Islet precursor cell (in vitro differentiated cells): ENCODE results near the gene RAB3IL1.

Experiments
- DNase-seq: peaks from one replicate; pipeline ENCODE4 v3.0.0-alpha.2; 2018

The RAB3IL1 gene

GRCh38 chr11:61951484-61952135 lies 34.2 kb upstream of the RAB3IL1 start:
- DNase-seq: no peak

- DNase-seq: no peak
These were observed 32.7 kb upstream of the RAB3IL1 start, which contains the start of gene BEST1 for GRCh38 chr11:61950035-61950547. Gene BEST1 (plus strand): TSS chr11:61950351. CDS start chr11:61951807, 1,456 bp downstream.

GRCh38 chr11:61949169-61950034 lies 32.0 kb upstream of the RAB3IL1 start:
- peak; percentile 84 for DNase-seq

- DNase-seq: no peak
These were observed 31.1 kb upstream of the RAB3IL1 start for GRCh38 chr11:61948505-61948904.

GRCh38 chr11:61947486-61948210 lies 30.3 kb upstream of the RAB3IL1 start:
- DNase-seq: peak; percentile 90

- DNase-seq: no peak
These were observed 29.5 kb upstream of the RAB3IL1 start for GRCh38 chr11:61946894-61947293.

GRCh38 chr11:61945191-61945590 lies 27.8 kb upstream of the RAB3IL1 start:
- no peak for DNase-seq

GRCh38 chr11:61940466-61940865 lies 23.1 kb upstream of the RAB3IL1 start:
- DNase-seq: no peak

- DNase-seq: no peak
These were observed 18.5 kb upstream of the RAB3IL1 start for GRCh38 chr11:61935861-61936260.

- DNase-seq: no peak
These were observed 13.6 kb upstream of the RAB3IL1 start for GRCh38 chr11:61930933-61931332.

GRCh38 chr11:61928606-61929005 lies 11.2 kb upstream of the RAB3IL1 start:
- no peak for DNase-seq

- no peak for DNase-seq
These were observed 10.1 kb upstream of the RAB3IL1 start for GRCh38 chr11:61927501-61927900.

- DNase-seq: no peak
These were observed 8.9 kb upstream of the RAB3IL1 start for GRCh38 chr11:61926235-61926634.

GRCh38 chr11:61925736-61926135 lies 8.4 kb upstream of the RAB3IL1 start:
- no peak for DNase-seq

- no peak for DNase-seq
These were observed 6.7 kb upstream of the RAB3IL1 start for GRCh38 chr11:61924064-61924455.

GRCh38 chr11:61923166-61924063 lies 6.0 kb upstream of the RAB3IL1 start:
- DNase-seq: peak; percentile 82

GRCh38 chr11:61922539-61922938 lies 5.2 kb upstream of the RAB3IL1 start:
- peak; percentile 67 for DNase-seq

- DNase-seq: no peak
These were observed 4.1 kb upstream of the RAB3IL1 start for GRCh38 chr11:61921446-61921845.

- peak; percentile 60 for DNase-seq
These were observed 2.6 kb upstream of the RAB3IL1 start for GRCh38 chr11:61919705-61920631.

- no peak for DNase-seq
These were observed 1.8 kb upstream of the RAB3IL1 start for GRCh38 chr11:61918938-61919704.
